Cardiac fibroblast (primary cell): Measurements from ENCODE around the gene UBE2I.
A peak's percentile ranks its signal among the peaks of the same experiment; 100 is the strongest.

Experiments used
- DNase-seq, 2 donors: peaks; one replicate each; pipeline versions ENCODE4 v3.0.0 to v3.0.0-alpha.2; 2010; ENCODE audit warnings: low read depth in 2 of 2
- H3K4me3 ChIP-seq, 2 donors: replicated peaks in 1 of 2; 1 replicate in 1 of 2; 2 replicates in 1 of 2; pipeline ENCODE4 v1.5.1; 2011; ENCODE audit warnings: low read depth in 2 of 2, low read length in 2 of 2, mild to moderate bottlenecking in 2 of 2, moderate library complexity in 1 of 2
- CTCF ChIP-seq: IDR thresholded peaks from one replicate; pipeline ENCODE4 v1.5.1; 2011; ENCODE audit warnings: low read depth, mild to moderate bottlenecking, low read length, inconsistent platforms

The UBE2I gene

GRCh38 chr16:1310832-1311200 is 1.4 kb downstream of the UBE2I start:
- TF ChIP-seq CTCF = no peak
- DNase-seq = peak; percentile 22 to 31
- H3K4me3 ChIP-seq = peak overlapping the region; percentile 74 to 75

- H3K4me3 ChIP-seq = peak overlapping the region; percentile 74 to 75
- DNase-seq = no peak
- TF ChIP-seq CTCF = no peak
Observed at GRCh38 chr16:1311212-1311737, 1.8 kb downstream of the UBE2I start.

GRCh38 chr16:1311738-1312466 is 2.5 kb downstream of the UBE2I start:
- peak; percentile 28 to 40 for DNase-seq
- TF ChIP-seq CTCF = no peak
- H3K4me3 ChIP-seq = peak overlapping the region; percentile 74 to 75

- TF ChIP-seq CTCF = no peak
- peak overlapping the region in 1 of 2 donors; percentile 74 for H3K4me3 ChIP-seq
- no peak for DNase-seq
Observed at GRCh38 chr16:1312467-1312816, 3.0 kb downstream of the UBE2I start.

- DNase-seq = no peak
- no peak overlapping the region for H3K4me3 ChIP-seq
- TF ChIP-seq CTCF = no peak
Observed at GRCh38 chr16:1312903-1313302, 3.5 kb downstream of the UBE2I start.

GRCh38 chr16:1313721-1314369 is 4.4 kb downstream of the UBE2I start:
- no peak for TF ChIP-seq CTCF
- no peak overlapping the region for H3K4me3 ChIP-seq
- DNase-seq = no peak
